Measurements from ENCODE around the gene PROCR.
"Not testable (repeated sequence)": the region's sequence is repeated elsewhere in the genome, so short reads cannot be mapped to it uniquely, and the experiment has no call there.

The PROCR gene

DNA sequence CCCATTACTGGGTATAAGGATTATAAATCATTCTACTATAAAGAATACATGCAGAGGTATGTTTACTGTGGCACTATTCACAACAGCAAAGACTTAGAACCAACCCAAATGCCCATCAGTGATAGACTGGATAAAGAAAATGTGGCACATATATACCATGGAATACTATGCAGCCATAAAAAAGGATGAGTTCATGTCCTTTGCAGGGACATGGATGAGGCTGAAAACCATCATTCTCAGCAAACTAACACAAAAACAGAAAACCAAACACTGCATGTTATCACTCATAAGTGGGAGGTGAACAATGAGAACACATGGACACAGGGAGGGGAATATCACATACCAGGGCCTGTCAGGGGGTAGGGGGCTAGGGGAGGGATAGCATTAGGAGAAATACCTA is 7.3 kb upstream of the PROCR start:
- in situ Hi-C loops (cut with HindIII; ENCODE audit: low sequenced_read_pairs) = not testable (repeated sequence)

DNA sequence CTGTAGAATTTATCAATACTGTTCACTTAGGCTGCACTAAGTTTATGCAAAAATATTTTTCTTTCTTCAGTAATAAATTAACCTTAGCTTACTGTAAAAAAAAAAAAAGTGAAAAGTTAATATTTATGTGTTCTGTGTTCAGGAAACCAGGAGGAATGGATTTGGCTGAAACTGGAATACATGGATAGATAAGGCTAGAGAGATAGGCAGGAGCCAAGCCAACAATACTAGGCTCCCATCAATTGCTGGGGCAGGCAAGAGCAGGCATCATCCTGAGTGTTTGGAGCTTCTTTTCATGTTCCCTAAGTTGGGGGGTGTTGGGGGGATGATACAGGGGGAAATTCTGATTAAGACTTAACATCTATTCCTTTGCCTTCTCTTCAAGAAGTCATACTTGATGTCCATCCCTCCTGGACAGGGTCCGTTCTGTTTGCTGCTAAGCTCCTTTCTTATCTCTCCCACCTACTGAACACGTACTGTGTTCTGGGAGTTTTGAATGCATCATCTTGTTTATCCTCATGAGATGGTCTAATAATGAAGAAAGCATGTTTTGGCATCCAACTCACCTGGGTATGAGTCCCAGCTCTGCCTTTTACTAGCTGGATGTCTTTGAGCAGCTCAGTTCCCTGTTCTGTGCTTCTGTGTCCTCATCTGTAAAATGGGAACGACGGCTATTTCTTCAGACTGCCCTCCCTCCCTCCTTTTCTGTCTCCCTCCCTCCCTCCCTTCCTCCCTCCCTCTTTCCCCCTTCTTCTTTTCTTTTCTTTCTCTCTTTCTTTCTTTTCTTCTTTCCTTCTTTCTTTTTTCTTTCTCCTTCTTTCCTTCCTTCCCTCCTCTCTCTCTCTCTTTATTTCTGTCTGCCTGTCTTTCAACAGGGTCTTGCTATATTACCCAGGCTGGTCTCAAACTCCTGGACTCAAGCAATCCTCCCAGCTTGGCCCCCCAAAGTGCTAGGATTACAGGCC is 6.4 kb upstream of the PROCR start:
- in situ Hi-C loops (cut with HindIII; ENCODE audit: low sequenced_read_pairs) = no loop called here

DNA sequence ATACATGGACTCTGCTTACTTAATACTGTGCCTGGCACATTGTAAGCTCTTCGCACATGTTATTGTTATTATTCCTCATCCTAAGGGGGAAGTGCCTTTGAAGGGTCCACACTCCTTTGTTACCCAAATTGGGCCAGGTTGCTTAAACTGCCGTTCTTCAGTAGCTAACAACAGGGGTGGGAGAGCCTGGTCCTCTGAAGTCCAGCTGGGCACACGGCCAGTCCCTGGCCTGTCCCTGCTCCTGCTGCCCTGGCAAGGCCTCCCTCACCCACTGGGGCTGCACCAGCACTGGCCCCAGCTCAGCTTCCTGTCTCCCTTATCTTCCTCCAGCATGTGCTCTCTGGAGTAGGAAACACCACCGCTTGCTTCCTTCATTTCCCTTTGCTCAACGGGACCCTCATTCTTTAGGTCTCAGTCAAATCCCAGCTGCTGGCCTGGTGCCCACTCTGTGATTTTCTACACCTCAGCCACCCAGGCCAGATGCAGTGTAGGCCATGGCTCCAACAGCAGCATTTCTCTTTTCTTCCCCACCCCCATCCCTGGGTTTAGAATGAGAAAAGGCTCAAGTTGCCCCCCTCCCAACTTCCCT is 5.5 kb upstream of the PROCR start:
- in situ Hi-C loops (cut with HindIII; ENCODE audit: low sequenced_read_pairs) = no loop called here

DNA sequence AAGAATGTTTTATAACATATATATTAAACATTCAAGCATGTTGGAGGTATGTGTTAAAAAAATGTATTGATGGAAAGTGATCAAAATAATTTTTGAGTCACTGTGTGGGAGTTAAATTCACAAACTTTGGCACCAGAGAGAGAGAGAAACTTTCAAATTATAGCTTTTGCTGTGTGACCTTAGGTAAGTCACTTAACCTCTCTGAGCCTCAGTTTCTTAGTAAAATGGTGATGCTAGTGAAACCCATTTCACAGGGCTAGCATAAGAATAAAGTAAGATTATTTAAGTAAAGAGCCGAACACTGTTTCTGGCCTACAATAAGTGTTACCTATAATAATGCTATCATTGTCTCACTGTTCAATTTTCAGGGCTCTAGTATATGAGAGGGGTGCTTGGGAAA is 4.1 kb upstream of the PROCR start:
- in situ Hi-C loops (cut with HindIII; ENCODE audit: low sequenced_read_pairs) = no loop called here

DNA sequence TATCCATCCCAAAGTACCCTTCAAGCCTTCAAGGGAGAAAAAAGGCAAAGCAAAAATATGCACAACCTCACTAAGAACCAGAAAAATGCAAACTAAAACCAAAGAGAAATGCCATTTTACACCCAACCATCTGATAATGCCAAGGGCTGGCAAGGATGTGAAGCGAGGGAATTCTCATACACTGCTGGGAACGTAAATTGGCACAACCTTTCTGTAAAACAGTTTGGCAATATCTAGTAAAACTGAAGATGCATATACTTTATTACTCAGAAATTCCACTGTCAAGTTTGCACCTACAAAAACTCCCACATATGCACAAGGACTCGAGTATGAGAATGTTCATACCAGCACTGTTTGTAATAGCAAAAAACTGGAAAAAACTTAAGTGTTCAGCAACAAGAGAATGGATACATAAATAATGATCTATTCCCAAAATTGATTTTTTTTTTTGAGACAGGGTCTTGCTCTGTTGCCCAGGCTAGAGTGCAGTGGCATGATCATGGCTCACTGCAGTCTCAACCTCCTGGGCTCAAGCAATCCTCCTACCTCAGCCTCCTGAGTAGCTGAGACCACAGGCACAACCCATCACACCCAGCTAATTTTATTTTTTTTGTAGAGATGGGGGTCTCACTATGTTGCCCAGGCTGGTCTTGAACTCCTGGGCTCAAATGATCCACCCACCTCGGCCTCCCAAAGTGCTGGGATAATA is 3.0 kb upstream of the PROCR start:
- in situ Hi-C loops (cut with HindIII; ENCODE audit: low sequenced_read_pairs) = not testable (repeated sequence)

DNA sequence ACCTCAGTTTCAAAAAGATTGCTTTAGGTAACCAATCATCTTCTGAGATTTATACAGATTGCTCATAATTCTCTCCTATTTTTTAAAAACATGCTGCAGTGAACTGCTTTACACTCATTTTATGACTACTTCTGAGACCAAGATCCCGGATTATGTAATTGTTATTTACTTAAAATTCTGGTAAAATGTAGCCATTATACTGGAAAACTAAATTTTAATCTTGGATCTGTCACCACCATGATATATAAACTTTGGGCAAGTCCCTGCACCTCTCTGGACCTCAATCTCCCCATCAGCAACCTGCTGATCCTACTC is 477 bp upstream of the PROCR start:
- in situ Hi-C loops (cut with HindIII; ENCODE audit: low sequenced_read_pairs) = no loop called here

DNA sequence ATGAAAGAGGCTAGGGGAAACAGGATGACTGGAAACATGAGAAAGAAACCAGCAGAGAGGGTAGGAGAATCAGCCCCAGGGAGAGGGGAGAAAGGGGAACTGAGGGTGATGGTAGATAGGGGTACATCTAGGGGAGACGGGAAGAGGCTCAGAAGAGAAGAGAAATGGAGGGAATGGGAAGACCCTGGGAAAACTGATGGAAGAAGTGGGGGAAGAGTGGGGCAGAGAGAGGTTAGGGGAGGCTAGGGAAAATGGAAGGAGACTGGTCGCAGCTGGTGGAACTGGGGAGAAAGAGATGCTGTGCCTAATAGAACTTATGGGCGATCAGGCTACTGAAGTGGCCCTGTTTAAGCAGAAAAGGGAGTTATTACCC is 548 bp downstream of the PROCR start:
- in situ Hi-C loops (cut with HindIII; ENCODE audit: low sequenced_read_pairs) = no loop called here

DNA sequence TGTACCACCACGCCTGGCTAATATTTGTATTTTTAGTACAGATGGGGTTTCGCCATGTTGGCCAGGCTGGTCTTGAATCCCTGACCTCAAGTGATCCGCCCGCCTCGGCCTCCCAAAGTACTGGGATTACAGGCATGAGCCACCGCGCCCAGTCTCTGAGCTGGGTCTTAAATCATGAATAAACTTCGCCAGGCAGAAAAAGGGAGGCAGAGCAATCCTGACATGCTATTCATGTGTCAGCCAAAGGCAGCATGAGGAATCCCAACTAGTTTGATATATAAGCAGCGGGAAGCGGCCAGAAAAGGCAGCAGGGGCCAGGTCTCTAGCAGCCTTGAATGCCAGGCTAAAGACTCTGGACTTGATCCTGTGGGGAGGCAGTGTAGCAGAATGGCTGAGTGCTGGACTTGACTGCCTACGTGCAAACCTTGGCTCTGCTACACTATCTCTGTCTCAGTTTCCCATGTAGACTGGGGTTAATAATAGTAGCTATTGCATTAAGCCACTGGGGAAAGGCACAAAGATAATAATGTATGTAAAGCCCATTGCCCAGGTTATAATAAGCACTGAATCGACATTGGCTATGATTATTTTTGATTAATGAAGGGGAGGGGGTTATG is 1.8 kb downstream of the PROCR start:
- in situ Hi-C loops (cut with HindIII; ENCODE audit: low sequenced_read_pairs) = no loop called here

DNA sequence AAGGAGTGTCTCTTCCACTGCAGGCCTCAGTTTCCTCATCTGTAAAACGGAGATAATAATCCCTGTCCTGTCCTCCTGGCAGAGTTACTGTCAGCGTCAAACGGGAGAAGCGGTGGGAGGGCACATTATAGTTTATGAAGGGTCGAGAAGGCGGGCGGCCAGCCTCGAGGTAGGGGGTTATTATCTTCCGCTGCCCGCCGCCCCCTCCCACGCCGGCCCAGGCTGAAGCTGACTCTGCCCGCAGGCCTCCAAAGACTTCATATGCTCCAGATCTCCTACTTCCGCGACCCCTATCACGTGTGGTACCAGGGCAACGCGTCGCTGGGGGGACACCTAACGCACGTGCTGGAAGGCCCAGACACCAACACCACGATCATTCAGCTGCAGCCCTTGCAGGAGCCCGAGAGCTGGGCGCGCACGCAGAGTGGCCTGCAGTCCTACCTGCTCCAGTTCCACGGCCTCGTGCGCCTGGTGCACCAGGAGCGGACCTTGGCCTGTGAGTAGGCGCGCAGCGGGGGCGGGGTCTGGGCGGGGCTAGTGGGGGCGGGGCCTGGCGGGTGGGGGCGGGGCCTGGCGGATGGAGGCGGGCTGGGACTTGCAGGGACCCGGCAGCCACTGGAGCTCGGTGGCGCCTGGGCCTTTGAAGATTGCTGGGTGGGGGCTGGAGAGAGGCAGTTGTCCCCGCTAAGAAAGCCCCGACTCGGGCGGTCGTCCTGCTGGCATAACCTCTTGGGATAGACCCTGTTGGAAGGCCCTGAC is 2.8 kb downstream of the PROCR start:
- in situ Hi-C loops (cut with HindIII; ENCODE audit: low sequenced_read_pairs) = no loop called here

DNA sequence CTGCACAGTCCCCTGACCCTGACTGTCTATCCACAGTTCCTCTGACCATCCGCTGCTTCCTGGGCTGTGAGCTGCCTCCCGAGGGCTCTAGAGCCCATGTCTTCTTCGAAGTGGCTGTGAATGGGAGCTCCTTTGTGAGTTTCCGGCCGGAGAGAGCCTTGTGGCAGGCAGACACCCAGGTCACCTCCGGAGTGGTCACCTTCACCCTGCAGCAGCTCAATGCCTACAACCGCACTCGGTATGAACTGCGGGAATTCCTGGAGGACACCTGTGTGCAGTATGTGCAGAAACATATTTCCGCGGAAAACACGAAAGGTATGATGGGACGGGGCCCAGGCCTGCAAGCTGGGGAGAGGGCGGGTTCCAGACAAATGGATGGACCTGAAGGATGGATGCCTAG is 4.3 kb downstream of the PROCR start:
- in situ Hi-C loops (cut with HindIII; ENCODE audit: low sequenced_read_pairs) = no loop called here

DNA sequence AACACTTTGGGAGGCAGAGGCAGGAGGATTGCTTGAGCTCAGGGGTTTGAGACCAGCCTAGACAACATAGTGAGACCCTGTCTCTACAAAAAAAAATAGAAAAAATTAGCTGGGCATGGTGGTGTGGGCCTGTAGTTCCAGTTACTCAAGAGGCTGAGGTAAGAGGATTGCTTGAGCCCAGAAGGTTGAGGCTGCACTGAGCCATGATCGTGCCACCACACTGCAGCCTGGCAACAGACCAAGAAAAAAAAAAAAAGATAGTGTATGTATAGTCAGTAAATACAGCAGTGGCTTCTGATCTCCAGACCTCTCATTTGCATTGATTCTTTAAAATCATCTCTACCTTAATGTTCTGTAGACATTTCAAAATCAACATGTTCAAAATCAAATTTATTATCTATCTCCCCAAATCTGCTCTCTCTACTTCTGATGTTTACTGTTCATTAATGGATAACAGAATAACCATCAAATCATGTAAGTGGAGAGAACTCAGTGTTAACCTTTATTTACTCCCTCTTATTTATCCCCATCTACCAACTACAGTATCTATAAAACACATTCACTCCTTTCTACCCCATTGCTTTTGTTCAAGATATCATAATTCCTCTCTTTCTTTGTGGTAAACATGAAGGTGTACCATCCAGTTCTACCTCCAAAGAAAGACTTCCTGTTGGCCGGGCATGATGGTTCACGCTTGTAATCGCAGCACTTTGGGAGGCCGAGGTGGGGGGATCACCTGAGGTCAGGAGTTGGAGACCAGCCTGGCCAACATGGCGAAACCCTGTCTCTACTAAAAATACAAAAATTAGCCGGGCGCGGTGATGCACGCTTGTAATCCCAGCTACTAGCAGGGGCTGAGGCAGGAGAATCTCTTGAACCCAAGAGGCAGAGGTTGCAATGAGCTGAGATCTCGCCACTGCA is 7.7 kb downstream of the PROCR start:
- in situ Hi-C loops (cut with HindIII; ENCODE audit: low sequenced_read_pairs) = no loop called here

DNA sequence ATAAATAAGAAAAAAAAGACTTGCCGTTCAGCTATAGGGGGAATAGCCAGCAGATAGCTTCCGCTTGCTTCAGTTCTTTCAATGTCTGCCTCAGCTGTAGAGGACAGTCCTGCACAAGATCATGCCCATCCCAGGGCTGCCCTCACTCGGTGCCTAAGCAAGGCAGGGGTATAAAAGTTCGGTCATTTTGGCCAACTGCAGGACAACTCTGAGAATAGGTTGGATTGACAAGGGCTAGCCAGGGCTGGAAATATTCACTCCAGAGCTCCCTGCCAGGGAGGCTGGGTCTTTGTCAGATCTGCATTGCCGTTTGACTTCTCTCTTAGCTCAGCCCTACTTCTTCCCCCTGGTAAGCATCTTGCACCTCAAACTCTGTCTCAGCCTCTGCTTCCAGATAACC is 8.4 kb downstream of the PROCR start:
- in situ Hi-C loops (cut with HindIII; ENCODE audit: low sequenced_read_pairs) = no loop called here

DNA sequence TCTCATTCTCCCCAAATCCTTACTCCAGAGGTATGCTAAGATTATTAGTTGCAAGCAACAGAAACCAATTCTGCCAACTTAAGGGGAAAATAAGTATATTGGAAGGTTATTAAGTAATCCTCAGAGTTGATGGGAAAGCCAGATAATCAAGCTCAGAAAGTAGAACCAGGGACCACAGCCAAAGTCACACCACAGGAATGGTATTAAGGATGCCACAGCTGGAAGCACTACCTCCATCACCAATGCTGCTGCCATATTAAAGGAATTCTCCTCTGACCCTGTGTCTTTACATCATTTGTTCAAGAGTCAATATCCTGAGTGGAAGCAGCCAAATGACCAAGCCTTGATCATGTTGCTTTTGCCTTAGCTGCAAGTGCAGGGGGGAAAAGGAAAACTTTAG is 9.9 kb downstream of the PROCR start:
- in situ Hi-C loops (cut with HindIII; ENCODE audit: low sequenced_read_pairs) = no loop called here

DNA sequence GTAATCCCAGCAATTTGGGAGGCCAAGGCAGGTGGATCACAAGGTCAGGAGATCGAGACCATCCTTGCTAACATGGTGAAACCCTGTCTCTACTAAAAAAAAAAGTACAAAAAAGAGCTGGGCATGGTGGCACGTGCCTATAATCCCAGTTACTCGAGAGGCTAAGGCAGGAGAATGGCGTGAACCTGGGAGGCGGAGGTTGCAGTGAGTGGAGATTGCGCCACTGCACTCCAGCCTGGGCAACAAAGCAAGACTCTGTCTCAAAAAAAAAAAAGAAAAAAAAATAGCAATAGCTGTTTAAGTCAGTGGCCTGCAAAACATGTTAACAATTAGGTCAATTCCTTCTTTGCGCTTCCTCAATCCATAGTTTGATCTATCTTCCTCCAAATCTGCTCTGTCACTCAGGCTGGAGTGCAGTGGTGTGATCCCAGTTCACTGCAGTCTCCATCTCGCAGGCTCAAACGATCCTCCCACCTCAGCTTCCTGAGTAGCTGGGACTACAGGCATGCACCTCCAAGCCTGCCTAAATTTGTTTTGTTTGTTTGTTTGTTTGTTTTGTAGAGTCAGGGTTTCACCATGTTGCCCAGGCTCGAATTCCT is 14.9 kb downstream of the PROCR start:
- in situ Hi-C loops (cut with HindIII; ENCODE audit: low sequenced_read_pairs) = not testable (repeated sequence)

DNA sequence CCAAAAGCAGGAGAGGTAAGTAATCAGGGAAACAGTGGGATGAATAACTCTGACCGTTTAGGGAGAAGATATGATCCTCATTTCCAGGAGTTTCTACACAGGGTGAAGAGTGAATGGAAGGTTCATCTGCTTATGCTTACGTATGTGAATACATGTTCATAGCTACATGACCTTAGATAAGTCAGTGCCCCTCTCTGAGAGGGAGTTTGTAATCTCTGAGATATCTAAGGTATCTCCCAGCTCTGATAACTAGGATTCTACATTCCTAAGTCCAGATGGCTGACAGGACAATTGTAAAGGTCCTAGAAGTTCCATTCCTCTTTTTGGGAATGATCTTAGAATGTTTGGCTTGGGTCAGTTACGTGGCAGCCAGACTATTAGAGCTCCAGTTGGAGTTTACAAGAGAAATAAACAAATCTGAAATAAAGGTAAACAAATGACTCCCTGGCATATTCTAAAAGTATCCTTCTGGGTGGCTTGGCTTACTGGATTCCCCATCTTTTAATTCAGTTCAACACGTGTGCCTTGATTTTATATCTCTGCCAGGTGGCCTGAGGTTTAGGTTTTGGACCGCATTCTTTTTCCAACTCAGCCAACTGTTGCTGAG is 15.8 kb downstream of the PROCR start:
- in situ Hi-C loops (cut with HindIII; ENCODE audit: low sequenced_read_pairs) = no loop called here

DNA sequence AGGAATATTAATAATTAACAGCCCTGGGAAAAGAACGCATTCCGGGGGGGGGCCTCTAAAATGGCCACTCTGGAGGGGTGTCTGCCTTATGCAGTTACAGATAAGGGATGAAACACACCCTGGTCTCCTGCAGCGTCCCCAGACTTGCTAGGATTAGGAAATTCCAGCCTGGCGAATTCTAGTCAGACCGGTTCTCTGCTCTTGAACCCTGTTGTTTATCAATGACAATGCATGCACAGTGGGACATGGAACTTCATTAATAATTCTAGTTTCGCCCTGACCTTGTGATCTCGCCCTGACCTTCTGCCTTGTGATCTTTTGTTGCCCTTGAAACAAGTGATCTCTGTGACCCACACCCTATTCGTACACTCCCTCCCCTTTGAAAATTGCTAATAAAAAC is 17.4 kb downstream of the PROCR start:
- in situ Hi-C loops (cut with HindIII; ENCODE audit: low sequenced_read_pairs) = not testable (repeated sequence)

DNA sequence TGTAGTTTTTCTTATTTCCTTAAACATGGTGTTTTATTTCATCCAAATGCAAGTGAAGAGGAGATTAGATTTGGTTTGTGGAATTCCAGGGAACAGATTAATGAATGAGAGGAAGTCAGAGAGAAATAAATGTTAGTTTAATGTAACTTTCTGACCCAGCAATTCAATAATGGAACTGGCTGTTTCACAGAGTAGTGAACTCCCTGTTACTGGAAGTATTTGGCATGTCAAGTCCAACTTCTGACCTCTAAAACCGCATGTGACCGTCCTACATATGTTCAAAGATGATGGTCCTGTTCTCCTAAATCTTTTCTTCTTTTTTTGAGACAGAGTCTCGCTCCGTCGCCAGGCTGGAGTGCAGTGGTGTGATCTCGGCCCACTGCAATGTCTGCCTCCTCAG is 18.7 kb downstream of the PROCR start:
- in situ Hi-C loops (cut with HindIII; ENCODE audit: low sequenced_read_pairs) = no loop called here

DNA sequence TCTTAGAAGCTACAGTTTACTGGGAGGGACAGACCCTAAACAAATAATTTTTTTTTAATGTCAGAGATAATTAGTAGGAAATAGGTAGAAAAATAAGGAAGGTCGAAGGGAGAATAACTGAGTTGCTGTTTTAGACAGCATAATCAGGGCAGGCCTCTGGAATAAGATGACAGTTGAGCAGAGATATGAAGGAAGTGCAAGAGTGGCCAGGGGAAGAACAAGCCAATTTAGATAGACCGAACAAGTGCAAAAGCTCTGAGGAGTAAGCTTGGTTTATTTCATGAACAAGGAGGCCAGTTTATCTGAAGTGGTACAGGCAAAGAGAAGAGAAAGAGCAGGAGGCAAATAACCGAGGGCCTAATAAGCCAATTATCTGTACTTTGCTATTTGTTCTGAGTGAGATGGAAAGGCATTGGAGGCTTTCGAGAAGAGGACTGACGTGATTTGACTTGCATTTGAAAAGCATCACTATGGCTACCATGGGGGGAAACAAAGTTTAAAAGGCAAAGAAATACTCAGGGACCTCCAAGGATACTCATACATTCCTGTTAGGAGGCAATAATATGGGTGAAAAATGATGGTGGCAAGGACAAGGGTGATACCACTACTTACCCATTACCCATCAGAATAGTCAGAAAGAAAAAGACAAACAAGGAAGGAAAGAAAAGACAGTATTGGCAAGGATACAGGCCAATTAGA is 19.7 kb downstream of the PROCR start:
- in situ Hi-C loops (cut with HindIII; ENCODE audit: low sequenced_read_pairs) = no loop called here
